ENCODE results near the gene TTLL8. TPM values are rescaled to one million over a fixed set of nuclear protein-coding genes. Genes with fewer than 3 reads are reported as not detected.

TTLL8 gene
- total and polyA plus RNA-seq, 2 of the 8 experiments (the other 6 are each of a cell fraction or from before 2014, with no cell fraction given) = not detected

DNA sequence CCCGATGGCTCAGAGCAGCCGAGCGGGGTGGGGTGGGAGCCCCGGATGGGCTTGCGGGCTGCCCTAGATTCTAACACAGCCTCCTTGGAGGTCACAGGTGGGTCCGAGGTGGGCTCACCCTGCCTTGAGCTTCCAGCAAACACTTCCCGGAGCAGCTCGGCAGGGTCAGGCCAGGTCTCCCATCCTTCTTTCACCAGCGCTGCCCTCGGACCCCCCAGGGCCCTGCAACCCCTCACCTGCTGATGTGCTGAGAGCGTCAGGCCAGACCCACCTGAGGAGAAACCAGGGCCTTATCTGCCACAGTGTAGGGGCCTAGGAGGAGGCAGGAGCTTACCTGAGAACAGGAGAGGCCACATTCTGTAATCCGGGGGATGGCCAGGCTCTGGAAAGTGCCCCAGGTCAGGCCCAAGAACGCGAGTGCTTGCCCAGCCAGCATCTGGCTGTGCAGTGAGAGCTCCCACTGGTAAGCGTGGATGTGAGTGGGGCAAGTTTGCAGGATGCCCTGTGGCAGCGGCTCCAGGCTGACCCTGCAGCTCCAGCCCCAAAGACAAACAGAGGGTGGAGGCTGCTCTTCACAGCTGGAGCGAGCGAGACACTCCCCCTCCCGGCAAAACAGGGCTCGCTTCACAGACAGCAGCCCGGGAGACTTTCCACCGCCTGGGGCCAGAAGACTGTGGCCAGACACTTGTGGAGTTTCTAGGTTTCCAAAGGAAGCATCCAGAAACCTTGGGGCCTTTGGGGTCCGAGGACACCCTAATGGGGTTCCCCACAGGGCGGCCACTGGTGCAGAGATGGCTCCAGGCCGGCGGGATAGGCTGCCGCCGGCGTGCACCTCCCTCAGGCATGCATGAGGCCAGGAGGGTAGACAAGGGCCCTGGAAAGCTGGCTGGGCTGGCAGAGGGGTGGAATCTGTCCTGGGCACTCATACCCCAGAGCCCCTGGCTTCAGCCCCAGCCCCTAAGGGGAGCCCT lies 45.6 kb downstream of the TTLL8 start, which contains the start of gene IL17REL (continued):
- no peak for TF ChIP-seq KDM4A (IDR thresholded peaks at IDR 0.05; ENCODE audit: low read depth, low read length, severe bottlenecking)
- TF ChIP-seq EGR1 (IDR thresholded peaks at IDR 0.05; ENCODE audit: borderline replicate concordance, low read depth, low read length) = no peak

All from H1 (cell line).